ENCODE measurements around the gene ATR. TPM values are rescaled to one million over a fixed set of nuclear protein-coding genes. Genes with fewer than 3 reads are reported as not detected.
"Not testable (repeated sequence)": the region's sequence is repeated elsewhere in the genome, so short reads cannot be mapped to it uniquely, and the experiment has no call there.

Gene ATR
- total and polyA plus RNA-seq, 8 donors, result 8.2 to 16.6 (median 11.3) TPM

DNA sequence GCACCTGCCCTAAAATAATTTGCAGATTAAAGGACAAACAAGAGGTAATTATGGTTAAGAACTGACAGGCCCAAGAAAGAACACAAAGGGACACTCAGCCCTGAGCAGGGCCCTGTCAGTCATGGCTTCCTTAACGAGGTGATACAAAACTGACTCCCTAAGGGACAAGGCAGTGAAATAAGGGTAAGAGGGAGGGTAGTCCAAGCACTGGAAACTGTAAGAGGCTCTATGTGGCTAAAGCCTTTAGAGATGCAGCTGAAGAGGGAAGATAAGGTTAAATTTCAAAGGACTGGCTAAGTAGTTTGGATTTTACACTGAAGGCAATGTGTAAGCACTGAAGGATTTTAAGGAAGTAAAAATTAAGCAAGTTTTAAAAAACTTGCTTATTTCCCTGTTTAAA lies 3.9 kb downstream of the ATR start:
- Histone ChIP-seq H3K27me3 (no peaks in the 10 kb centered on the region), H3K36me3 (no peaks in the 10 kb centered on the region), H3K27ac (no peak overlapping the region), H3K4me3 (no peak overlapping the region), H3K9me3 (no peaks in the 10 kb centered on the region), H3K4me1 (peaks cover 13 to 23% (median 17%) of the 10 kb centered on the region in 3 donors)
- TF ChIP-seq, protein P1, sequence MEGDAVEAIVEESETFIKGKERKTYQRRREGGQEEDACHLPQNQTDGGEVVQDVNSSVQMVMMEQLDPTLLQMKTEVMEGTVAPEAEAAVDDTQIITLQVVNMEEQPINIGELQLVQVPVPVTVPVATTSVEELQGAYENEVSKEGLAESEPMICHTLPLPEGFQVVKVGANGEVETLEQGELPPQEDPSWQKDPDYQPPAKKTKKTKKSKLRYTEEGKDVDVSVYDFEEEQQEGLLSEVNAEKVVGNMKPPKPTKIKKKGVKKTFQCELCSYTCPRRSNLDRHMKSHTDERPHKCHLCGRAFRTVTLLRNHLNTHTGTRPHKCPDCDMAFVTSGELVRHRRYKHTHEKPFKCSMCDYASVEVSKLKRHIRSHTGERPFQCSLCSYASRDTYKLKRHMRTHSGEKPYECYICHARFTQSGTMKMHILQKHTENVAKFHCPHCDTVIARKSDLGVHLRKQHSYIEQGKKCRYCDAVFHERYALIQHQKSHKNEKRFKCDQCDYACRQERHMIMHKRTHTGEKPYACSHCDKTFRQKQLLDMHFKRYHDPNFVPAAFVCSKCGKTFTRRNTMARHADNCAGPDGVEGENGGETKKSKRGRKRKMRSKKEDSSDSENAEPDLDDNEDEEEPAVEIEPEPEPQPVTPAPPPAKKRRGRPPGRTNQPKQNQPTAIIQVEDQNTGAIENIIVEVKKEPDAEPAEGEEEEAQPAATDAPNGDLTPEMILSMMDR (IDR thresholded peaks at IDR 0.05), result no peak
- DNase-seq (no peak), FAIRE-seq (no peak), ATAC-seq (no peak)
- 44 to 60% methylated on average over 1 of the region's 1 CpG for WGBS, 2 donors
- intact Hi-C loops (cut with DNase I), result no loop called here

DNA sequence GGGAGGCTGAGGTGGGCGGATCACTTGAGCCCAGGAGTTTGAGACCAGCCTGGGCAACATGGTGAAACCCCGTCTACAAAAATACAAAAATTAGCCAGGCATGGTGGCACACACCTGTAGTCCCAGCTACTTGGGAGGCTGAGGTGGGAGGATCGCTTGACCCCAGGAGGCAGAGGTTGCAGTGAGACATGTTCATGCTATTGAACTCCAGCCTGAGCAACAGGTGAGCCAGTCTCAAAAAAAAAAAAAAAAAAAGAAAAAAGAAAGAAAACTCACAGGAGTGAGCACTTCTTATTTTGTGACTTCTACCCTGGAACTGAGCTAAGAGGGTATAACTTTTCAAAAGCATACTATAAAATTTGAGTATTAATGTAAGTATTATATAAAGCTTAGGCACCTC lies 4.3 kb downstream of the ATR start:
- H3K27me3 ChIP-seq; H3K9me3 ChIP-seq; ATAC-seq; FAIRE-seq; intact Hi-C loops (cut with DNase I); H3K36me3 ChIP-seq; H3K4me3 ChIP-seq; H3K27ac ChIP-seq; DNase-seq: not testable (repeated sequence)
- H3K4me1 ChIP-seq, result peaks cover 13 to 18% (median 14%) of the 10 kb centered on the region in 3 donors
- 93 to 95% methylated on average over 3 of the region's 3 CpGs for WGBS, 2 donors

DNA sequence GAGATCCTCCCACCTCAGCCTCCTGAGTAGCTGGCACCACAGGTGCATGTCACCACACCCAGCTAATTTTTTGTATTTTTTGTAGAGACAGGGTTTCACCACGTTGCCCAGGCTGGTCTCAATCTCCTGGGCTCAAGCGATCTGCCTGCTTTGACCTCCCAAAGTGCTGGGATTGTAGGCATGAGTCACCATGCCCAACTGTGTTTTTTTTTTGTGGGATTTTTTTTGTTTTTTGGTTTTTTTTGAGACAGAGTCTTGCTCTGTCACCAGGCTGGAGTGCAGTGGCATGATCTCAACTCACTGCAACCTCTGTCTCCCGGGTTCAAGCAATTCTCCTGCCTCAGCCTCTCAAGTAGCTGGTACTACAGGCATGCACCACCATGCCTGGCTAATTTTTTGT lies 9.1 kb downstream of the ATR start:
- H3K4me1 ChIP-seq; H3K27ac ChIP-seq; intact Hi-C loops (cut with DNase I); H3K9me3 ChIP-seq; ATAC-seq; H3K27me3 ChIP-seq; DNase-seq; FAIRE-seq; H3K36me3 ChIP-seq; H3K4me3 ChIP-seq: not testable (repeated sequence)
- 93% methylated on average over 3 of the region's 3 CpGs for WGBS, 2 donors

DNA sequence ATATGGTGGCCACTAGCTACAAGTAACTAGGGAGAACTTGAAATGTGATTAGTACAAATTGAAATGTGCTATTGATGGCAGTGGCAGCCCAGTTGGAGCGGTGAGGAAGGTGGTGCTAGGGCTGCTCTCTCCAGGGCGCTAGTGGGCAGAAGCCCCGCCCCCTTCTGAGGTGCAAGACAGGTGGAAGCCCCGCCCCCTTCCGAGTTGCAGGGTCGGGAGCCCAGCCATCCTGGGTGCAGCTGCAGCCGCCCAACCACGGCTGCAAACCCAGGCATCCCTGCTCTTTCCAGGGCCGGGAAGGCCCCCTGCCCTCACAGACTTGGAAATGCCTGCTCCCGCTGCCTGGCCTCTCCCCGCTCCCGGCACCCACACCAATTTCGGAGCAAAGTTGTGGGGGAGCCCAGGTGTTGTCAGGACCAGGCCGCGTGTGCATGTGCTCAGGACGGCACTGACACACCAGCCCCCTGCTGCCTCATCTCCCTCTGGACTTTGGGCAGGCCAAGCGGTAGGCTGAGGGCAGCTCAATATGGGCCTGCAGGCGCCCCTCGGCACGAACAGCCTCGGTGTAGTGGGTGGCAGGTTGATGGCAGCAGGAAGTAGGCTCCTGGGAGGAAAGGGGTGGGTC lies 10.0 kb downstream of the ATR start:
- WGBS, 2 donors, result 87 to 90% methylated on average over 21 of the region's 21 CpGs
- intact Hi-C loops (cut with DNase I), result no loop called here
- H3K27me3 ChIP-seq, result no peaks in the 10 kb centered on the region
- peak in 2 of 6 donors; percentile 33 to 56 for DNase-seq
- no peaks in the 10 kb centered on the region for H3K4me1 ChIP-seq
- no peak for ATAC-seq
- no peaks in the 10 kb centered on the region for H3K9me3 ChIP-seq
- H3K27ac ChIP-seq, result no peak overlapping the region
- H3K4me3 ChIP-seq, result no peak overlapping the region
- no peak for FAIRE-seq
- TF ChIP-seq, protein P1 (IDR thresholded peaks at IDR 0.05), result no peak
- no peaks in the 10 kb centered on the region for H3K36me3 ChIP-seq

DNA sequence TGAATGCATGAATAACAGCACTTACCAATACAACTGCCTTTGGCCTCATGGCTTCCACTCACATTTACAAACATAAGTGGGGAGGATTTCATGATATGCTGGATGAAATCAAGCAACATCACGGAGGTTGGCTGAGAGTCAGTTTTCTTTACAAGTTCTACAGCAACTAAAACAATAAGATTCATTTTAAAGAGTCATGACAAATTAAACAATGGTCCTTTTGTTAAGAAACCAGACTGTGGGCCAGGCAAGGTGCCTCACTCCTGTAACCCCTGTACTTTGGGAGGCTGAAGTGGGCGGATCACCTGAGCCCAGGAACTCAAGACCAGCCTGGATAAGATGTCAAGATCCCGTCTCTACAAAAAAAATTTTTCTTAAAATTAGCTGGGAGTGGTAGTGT lies 12.4 kb downstream of the ATR start:
- Histone ChIP-seq H3K36me3 (no peaks in the 10 kb centered on the region), H3K4me1 (no peaks in the 10 kb centered on the region), H3K27ac (no peak overlapping the region), H3K27me3 (no peaks in the 10 kb centered on the region), H3K9me3 (no peaks in the 10 kb centered on the region), H3K4me3 (no peak overlapping the region)
- TF ChIP-seq, protein P1 (IDR thresholded peaks at IDR 0.05), result no peak
- DNase-seq (no peak), FAIRE-seq (no peak), ATAC-seq (no peak)
- WGBS, 2 donors, result 82 to 87% methylated on average over 3 of the region's 3 CpGs
- intact Hi-C loops (cut with DNase I), result no loop called here

DNA sequence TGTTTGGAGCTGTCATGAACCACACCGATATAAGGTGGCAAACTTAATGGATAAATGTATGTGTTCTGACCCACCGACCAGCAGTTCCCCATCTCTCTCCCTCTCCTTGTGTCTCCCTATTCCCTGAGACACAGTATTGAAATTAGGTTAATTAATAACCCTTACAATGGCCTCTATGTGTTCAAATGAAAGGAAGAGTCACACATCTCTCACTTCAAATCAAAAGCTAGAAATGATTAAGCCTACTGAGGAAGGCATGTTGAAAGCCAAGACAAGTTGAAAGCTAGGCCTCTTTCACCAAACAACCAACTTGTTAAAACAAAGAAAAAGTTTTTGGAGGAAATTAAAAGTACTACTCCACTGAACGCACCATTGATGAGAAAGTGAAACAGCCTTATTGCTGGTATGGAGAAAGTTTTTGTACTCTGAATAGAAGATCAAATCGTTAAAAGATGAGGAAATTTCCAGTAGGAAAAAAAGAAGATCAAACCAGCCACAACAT lies 15.0 kb downstream of the ATR start:
- no peak overlapping the region for H3K27ac ChIP-seq
- no peaks in the 10 kb centered on the region for H3K9me3 ChIP-seq
- H3K27me3 ChIP-seq, result no peaks in the 10 kb centered on the region
- DNase-seq (no peak), ATAC-seq (no peak), FAIRE-seq (no peak)
- no peak overlapping the region for H3K4me3 ChIP-seq
- intact Hi-C loops (cut with DNase I), result no loop called here
- H3K4me1 ChIP-seq, result no peaks in the 10 kb centered on the region
- peaks cover 0 to 6% (median 0%) of the 10 kb centered on the region in 3 donors for H3K36me3 ChIP-seq
- TF ChIP-seq, protein P1 (IDR thresholded peaks at IDR 0.05), result no peak
- WGBS, 2 donors, result 61 to 66% methylated on average over 4 of the region's 4 CpGs
